ENCODE measurements around the gene CHST11. TPM values are rescaled to one million over a fixed set of nuclear protein-coding genes. Genes with fewer than 3 reads are reported as not detected.
A peak's percentile ranks its signal among the peaks of the same experiment; 100 is the strongest.

CHST11 gene
- total and polyA plus RNA-seq, 9 donors: 4.0 to 39.9 (median 20.1) TPM

DNA sequence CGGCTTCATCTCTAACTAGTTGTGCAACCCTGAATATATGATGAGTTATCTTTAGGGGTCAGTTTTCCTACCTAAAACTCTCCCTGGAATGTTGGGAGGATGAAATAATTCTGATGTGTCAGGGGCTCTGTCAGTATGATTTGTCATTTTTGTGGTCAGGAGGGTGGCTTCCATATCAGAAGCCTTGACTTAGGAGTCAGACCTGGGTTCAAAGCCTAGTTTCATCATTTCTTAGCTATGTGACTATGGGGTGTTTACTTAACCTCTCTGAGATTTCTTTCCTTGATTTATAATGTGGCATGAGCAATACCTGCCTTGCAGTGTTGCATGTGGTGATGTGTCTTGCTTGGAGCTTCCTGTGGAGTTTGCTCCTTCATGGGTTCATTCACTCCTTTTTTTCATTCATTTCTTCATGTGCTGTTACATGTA is 146.8 kb downstream of the CHST11 start:
- intact Hi-C loops (cut with DNase I): no loop called here
- no peaks in the 10 kb centered on the region for H3K36me3 ChIP-seq
- TF ChIP-seq POLR2A (IDR thresholded peaks at IDR 0.05) (no peak), EP300 (IDR thresholded peaks at IDR 0.05) (no peak)
- TF ChIP-seq, protein P1, sequence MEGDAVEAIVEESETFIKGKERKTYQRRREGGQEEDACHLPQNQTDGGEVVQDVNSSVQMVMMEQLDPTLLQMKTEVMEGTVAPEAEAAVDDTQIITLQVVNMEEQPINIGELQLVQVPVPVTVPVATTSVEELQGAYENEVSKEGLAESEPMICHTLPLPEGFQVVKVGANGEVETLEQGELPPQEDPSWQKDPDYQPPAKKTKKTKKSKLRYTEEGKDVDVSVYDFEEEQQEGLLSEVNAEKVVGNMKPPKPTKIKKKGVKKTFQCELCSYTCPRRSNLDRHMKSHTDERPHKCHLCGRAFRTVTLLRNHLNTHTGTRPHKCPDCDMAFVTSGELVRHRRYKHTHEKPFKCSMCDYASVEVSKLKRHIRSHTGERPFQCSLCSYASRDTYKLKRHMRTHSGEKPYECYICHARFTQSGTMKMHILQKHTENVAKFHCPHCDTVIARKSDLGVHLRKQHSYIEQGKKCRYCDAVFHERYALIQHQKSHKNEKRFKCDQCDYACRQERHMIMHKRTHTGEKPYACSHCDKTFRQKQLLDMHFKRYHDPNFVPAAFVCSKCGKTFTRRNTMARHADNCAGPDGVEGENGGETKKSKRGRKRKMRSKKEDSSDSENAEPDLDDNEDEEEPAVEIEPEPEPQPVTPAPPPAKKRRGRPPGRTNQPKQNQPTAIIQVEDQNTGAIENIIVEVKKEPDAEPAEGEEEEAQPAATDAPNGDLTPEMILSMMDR (IDR thresholded peaks at IDR 0.05): no peak
- H3K27me3 ChIP-seq: no peaks in the 10 kb centered on the region
- H3K9me3 ChIP-seq: no peaks in the 10 kb centered on the region
- peaks cover 6% of the 10 kb centered on the region for H3K4me1 ChIP-seq (ENCODE audit: insufficient read depth)
- no peak overlapping the region for H3K4me3 ChIP-seq
- H3K27ac ChIP-seq: no peak overlapping the region
- no peak for DNase-seq
- WGBS, 3 donors: 90 to 97% (median 94%) methylated on average over 1 of the region's 1 CpG

GRCh38 chr12:104604070-104604994 is 147.6 kb downstream of the CHST11 start:
- H3K4me3 ChIP-seq: no peak overlapping the region
- 40 to 47% (median 47%) methylated on average over 10 of the region's 10 CpGs for WGBS, 3 donors
- H3K36me3 ChIP-seq: no peaks in the 10 kb centered on the region
- H3K4me1 ChIP-seq (ENCODE audit: insufficient read depth): peaks cover 6% of the 10 kb centered on the region
- no peak overlapping the region for H3K27ac ChIP-seq
- intact Hi-C loops (cut with DNase I): no loop called here
- no peaks in the 10 kb centered on the region for H3K27me3 ChIP-seq
- no peaks in the 10 kb centered on the region for H3K9me3 ChIP-seq
- no peak for TF ChIP-seq EP300 (IDR thresholded peaks at IDR 0.05)
- no peak for TF ChIP-seq POLR2A (IDR thresholded peaks at IDR 0.05)
- TF ChIP-seq, protein P1 (IDR thresholded peaks at IDR 0.05): no peak
- peak; percentile 57 to 80 (median 72) for DNase-seq

- no peak for DNase-seq
- peaks cover 6% of the 10 kb centered on the region for H3K4me1 ChIP-seq (ENCODE audit: insufficient read depth)
- 90 to 97% (median 93%) methylated on average over 16 of the region's 16 CpGs for WGBS, 3 donors
- H3K36me3 ChIP-seq: no peaks in the 10 kb centered on the region
- H3K4me3 ChIP-seq: no peak overlapping the region
- H3K9me3 ChIP-seq: no peaks in the 10 kb centered on the region
- H3K27me3 ChIP-seq: no peaks in the 10 kb centered on the region
- intact Hi-C loops (cut with DNase I): no loop called here
- TF ChIP-seq POLR2A (IDR thresholded peaks at IDR 0.05): no peak
- TF ChIP-seq EP300 (IDR thresholded peaks at IDR 0.05): no peak
- TF ChIP-seq, protein P1 (IDR thresholded peaks at IDR 0.05): no peak
- H3K27ac ChIP-seq: no peak overlapping the region
These were observed 148.4 kb downstream of the CHST11 start for GRCh38 chr12:104604995-104605675.

- intact Hi-C loops (cut with DNase I): no loop called here
- no peaks in the 10 kb centered on the region for H3K36me3 ChIP-seq
- TF ChIP-seq, protein P1 (IDR thresholded peaks at IDR 0.05): no peak
- TF ChIP-seq POLR2A (IDR thresholded peaks at IDR 0.05) (no peak), EP300 (IDR thresholded peaks at IDR 0.05) (no peak)
- H3K4me1 ChIP-seq (ENCODE audit: insufficient read depth): peaks cover 6% of the 10 kb centered on the region
- no peak overlapping the region for H3K4me3 ChIP-seq
- no peak for DNase-seq
- no peaks in the 10 kb centered on the region for H3K27me3 ChIP-seq
- no peak overlapping the region for H3K27ac ChIP-seq
- H3K9me3 ChIP-seq: no peaks in the 10 kb centered on the region
- 75 to 86% (median 84%) methylated on average over 10 of the region's 10 CpGs for WGBS, 3 donors
These were observed 148.9 kb downstream of the CHST11 start for GRCh38 chr12:104605685-104606084.

All from ovary (tissue), 9 donors.